ENCODE measurements around the gene PCDHA3. TPM values are rescaled to one million over a fixed set of nuclear protein-coding genes. Genes with fewer than 3 reads are reported as not detected.
"Not testable (repeated sequence)": the region's sequence is repeated elsewhere in the genome, so short reads cannot be mapped to it uniquely, and the experiment has no call there.

PCDHA3 gene
- polyA plus RNA-seq, 3 donors = not detected

- H2AFZ ChIP-seq (ENCODE audit: insufficient read depth, low read depth, low read length, poor library complexity, severe bottlenecking); DNase-seq; H3K4me1 Mint-ChIP-seq; H3K4me2 ChIP-seq (replicated peaks; ENCODE audit: extremely low read depth, low read length, poor library complexity, severe bottlenecking); H4K20me1 ChIP-seq (ENCODE audit: insufficient read depth, low read length); H3K27ac Mint-ChIP-seq; H3K4me3 ChIP-seq (replicated peaks in 1 of 3; ENCODE audit: low read depth in 2 of 3, low read length in 3 of 3); intact Hi-C loops (cut with micrococcal nuclease); H3K4me1 ChIP-seq (ENCODE audit: control insufficient read depth in 1 of 2, insufficient read depth in 2 of 2, low read length in 2 of 2); H3K27ac ChIP-seq (ENCODE audit: low read depth in 1 of 2, low read length in 2 of 2); H3K79me2 ChIP-seq (ENCODE audit: insufficient read depth, low read length); H3K9ac ChIP-seq (ENCODE audit: insufficient read depth, low read length, poor library complexity, severe bottlenecking); H3K36me3 ChIP-seq (replicated peaks in 1 of 2; ENCODE audit: control insufficient read depth in 1 of 2, insufficient read depth in 2 of 2, low read length in 2 of 2): not testable (repeated sequence)
- Mint-ChIP-seq H3K9me3 (peaks cover 43 to 84% (median 66%) of the 10 kb centered on the region in 7 donors), H3K36me3 (peaks cover 3 to 12% of the 10 kb centered on the region in 2 donors), H3K27me3 (ENCODE audit: low read depth in 3 of 3) (peaks cover 18 to 33% (median 29%) of the 10 kb centered on the region in 3 donors), H3K4me3 (peak overlapping the region in 1 of 2 donors; percentile 57)
- Histone ChIP-seq H3K9me3 (replicated peaks in 1 of 2; ENCODE audit: control insufficient read depth in 1 of 2, insufficient read depth in 1 of 2, low read length in 2 of 2) (peaks cover 47 to 93% of the 10 kb centered on the region in 2 donors), H3K27me3 (ENCODE audit: control insufficient read depth in 2 of 2, insufficient read depth in 2 of 2, low read length in 2 of 2) (peaks cover 0 to 38% of the 10 kb centered on the region in 2 donors)
- 47% methylated on average over 69 of the region's 70 CpGs for WGBS (ENCODE audit: insufficient coverage)
Observed at GRCh38 chr5:140787849-140788504, 12.9 kb upstream of the PCDHA3 start.

GRCh38 chr5:140791089-140791488 lies 9.8 kb upstream of the PCDHA3 start:
- H3K79me2 ChIP-seq (ENCODE audit: insufficient read depth, low read length) = no peaks in the 10 kb centered on the region
- Mint-ChIP-seq H3K4me3 (no peak overlapping the region), H3K27me3 (ENCODE audit: low read depth in 3 of 3) (peaks cover 21 to 39% (median 38%) of the 10 kb centered on the region in 3 donors), H3K4me1 (no peaks in the 10 kb centered on the region), H3K27ac (no peak overlapping the region), H3K9me3 (peaks cover 42 to 87% (median 70%) of the 10 kb centered on the region in 7 donors), H3K36me3 (peaks cover 3 to 12% of the 10 kb centered on the region in 2 donors)
- TF ChIP-seq, protein P1, sequence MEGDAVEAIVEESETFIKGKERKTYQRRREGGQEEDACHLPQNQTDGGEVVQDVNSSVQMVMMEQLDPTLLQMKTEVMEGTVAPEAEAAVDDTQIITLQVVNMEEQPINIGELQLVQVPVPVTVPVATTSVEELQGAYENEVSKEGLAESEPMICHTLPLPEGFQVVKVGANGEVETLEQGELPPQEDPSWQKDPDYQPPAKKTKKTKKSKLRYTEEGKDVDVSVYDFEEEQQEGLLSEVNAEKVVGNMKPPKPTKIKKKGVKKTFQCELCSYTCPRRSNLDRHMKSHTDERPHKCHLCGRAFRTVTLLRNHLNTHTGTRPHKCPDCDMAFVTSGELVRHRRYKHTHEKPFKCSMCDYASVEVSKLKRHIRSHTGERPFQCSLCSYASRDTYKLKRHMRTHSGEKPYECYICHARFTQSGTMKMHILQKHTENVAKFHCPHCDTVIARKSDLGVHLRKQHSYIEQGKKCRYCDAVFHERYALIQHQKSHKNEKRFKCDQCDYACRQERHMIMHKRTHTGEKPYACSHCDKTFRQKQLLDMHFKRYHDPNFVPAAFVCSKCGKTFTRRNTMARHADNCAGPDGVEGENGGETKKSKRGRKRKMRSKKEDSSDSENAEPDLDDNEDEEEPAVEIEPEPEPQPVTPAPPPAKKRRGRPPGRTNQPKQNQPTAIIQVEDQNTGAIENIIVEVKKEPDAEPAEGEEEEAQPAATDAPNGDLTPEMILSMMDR (IDR thresholded peaks at IDR 0.05) = no peak
- H3K27me3 ChIP-seq (ENCODE audit: control insufficient read depth in 2 of 2, insufficient read depth in 2 of 2, low read length in 2 of 2) = peaks cover 3 to 55% of the 10 kb centered on the region in 2 donors
- DNase-seq = no peak
- H3K4me3 ChIP-seq (replicated peaks in 1 of 3; ENCODE audit: low read depth in 2 of 3, low read length in 3 of 3) = no peak overlapping the region
- no peaks in the 10 kb centered on the region for H3K36me3 ChIP-seq (replicated peaks in 1 of 2; ENCODE audit: control insufficient read depth in 1 of 2, insufficient read depth in 2 of 2, low read length in 2 of 2)
- no peak overlapping the region for H3K27ac ChIP-seq (ENCODE audit: low read depth in 1 of 2, low read length in 2 of 2)
- 20% methylated on average over 2 of the region's 2 CpGs for WGBS (ENCODE audit: insufficient coverage)
- no peak overlapping the region for H3K9ac ChIP-seq (ENCODE audit: insufficient read depth, low read length, poor library complexity, severe bottlenecking)
- H3K4me2 ChIP-seq (replicated peaks; ENCODE audit: extremely low read depth, low read length, poor library complexity, severe bottlenecking) = no peak overlapping the region
- no peak overlapping the region for H2AFZ ChIP-seq (ENCODE audit: insufficient read depth, low read depth, low read length, poor library complexity, severe bottlenecking)
- H3K4me1 ChIP-seq (ENCODE audit: control insufficient read depth in 1 of 2, insufficient read depth in 2 of 2, low read length in 2 of 2) = peaks cover 0 to 6% of the 10 kb centered on the region in 2 donors
- peaks cover 48 to 98% of the 10 kb centered on the region in 2 donors for H3K9me3 ChIP-seq (replicated peaks in 1 of 2; ENCODE audit: control insufficient read depth in 1 of 2, insufficient read depth in 1 of 2, low read length in 2 of 2)
- intact Hi-C loops (cut with micrococcal nuclease) = no loop called here
- no peaks in the 10 kb centered on the region for H4K20me1 ChIP-seq (ENCODE audit: insufficient read depth, low read length)
